Thoracic aorta (tissue), 2 donors: ENCODE results near the gene COMMD10. TPM values are rescaled to one million over a fixed set of nuclear protein-coding genes. Genes with fewer than 3 reads are reported as not detected.

Experiments
- ATAC-seq: fragments of 150-250 bp; one replicate; pipeline ENCODE4 v1.8.0; 2017; ENCODE audit warnings: low read depth; ENCODE audit not compliant: insufficient number of reproducible peaks, low FRiP score
- DNase-seq: peaks from one replicate; pipeline ENCODE4 v3.0.0-alpha.2; 2020; ENCODE audit warnings: low spot score
- H3K27ac ChIP-seq, 2 donors: fragments of 200-600 bp; sonication (generic); 1 replicate in 1 of 2; 2 replicates in 1 of 2; pipeline ENCODE4 v1.5.1; 2016; ENCODE audit warnings: mild to moderate bottlenecking in 2 of 2, moderate library complexity in 2 of 2
- H3K27me3 ChIP-seq: fragments of 200-600 bp; sonication (generic); replicated peaks from 2 replicates; pipeline ENCODE4 v1.6.0; 2016; ENCODE audit warnings: mild to moderate bottlenecking; ENCODE audit not compliant: insufficient read depth
- H3K36me3 ChIP-seq: fragments of 200-600 bp; sonication (generic); one replicate; pipeline ENCODE4 v1.5.1; 2016
- H3K4me1 ChIP-seq, 2 donors: fragments of 200-600 bp; sonication (generic); 1 replicate in 1 of 2; 2 replicates in 1 of 2; pipeline versions ENCODE4 v1.5.1 to v1.6.0; 2016; ENCODE audit warnings: low read depth in 2 of 2, mild to moderate bottlenecking in 1 of 2; ENCODE audit not compliant: control insufficient read depth in 1 of 2
- H3K4me3 ChIP-seq: fragments of 200-600 bp; sonication (generic); 2 replicates; pipeline ENCODE4 v1.5.1; 2016; ENCODE audit warnings: mild to moderate bottlenecking
- H3K9me3 ChIP-seq: fragments of 200-600 bp; sonication (generic); 2 replicates; pipeline ENCODE4 v1.5.1; 2016
- total RNA-seq, 2 donors: library from RNA; depleted of rRNA; stranded (reverse); fragments of >200 nt; gene quantifications; one replicate each; pipeline versions ENCODE4 v1.1.0 to v1.2.3, GENCODE V29; 2016
- TF ChIP-seq, protein P1 (sequence below): fragments of 200-600 bp; sonication (generic); IDR thresholded peaks from one replicate; pipeline ENCODE4 v1.5.1; 2019; ENCODE audit warnings: antibody characterized with exemption

COMMD10 gene
- total RNA-seq, 2 donors from 2014 or later: 12.6 to 21.6 TPM

- Histone ChIP-seq H3K27me3 (no peaks in the 10 kb centered on the region), H3K27ac (no peak overlapping the region), H3K4me1 (no peaks in the 10 kb centered on the region), H3K36me3 (peaks cover 29% of the 10 kb centered on the region), H3K4me3 (no peak overlapping the region), H3K9me3 (peaks cover 22% of the 10 kb centered on the region)
- DNase-seq (no peak), ATAC-seq (no peak)
- TF ChIP-seq, protein P1, sequence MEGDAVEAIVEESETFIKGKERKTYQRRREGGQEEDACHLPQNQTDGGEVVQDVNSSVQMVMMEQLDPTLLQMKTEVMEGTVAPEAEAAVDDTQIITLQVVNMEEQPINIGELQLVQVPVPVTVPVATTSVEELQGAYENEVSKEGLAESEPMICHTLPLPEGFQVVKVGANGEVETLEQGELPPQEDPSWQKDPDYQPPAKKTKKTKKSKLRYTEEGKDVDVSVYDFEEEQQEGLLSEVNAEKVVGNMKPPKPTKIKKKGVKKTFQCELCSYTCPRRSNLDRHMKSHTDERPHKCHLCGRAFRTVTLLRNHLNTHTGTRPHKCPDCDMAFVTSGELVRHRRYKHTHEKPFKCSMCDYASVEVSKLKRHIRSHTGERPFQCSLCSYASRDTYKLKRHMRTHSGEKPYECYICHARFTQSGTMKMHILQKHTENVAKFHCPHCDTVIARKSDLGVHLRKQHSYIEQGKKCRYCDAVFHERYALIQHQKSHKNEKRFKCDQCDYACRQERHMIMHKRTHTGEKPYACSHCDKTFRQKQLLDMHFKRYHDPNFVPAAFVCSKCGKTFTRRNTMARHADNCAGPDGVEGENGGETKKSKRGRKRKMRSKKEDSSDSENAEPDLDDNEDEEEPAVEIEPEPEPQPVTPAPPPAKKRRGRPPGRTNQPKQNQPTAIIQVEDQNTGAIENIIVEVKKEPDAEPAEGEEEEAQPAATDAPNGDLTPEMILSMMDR: no peak
Measured at GRCh38 chr5:116301110-116301509, 216.3 kb downstream of the COMMD10 start.

GRCh38 chr5:116303340-116303739, 218.5 kb downstream of the COMMD10 start:
- peaks cover 21% of the 10 kb centered on the region for H3K9me3 ChIP-seq
- no peak for ATAC-seq
- TF ChIP-seq, protein P1: no peak
- no peaks in the 10 kb centered on the region for H3K27me3 ChIP-seq
- no peak overlapping the region for H3K27ac ChIP-seq
- peaks cover 20% of the 10 kb centered on the region for H3K36me3 ChIP-seq
- DNase-seq: no peak
- no peak overlapping the region for H3K4me3 ChIP-seq
- no peaks in the 10 kb centered on the region for H3K4me1 ChIP-seq

GRCh38 chr5:116303810-116304209, 219.0 kb downstream of the COMMD10 start:
- Histone ChIP-seq H3K4me3 (no peak overlapping the region), H3K9me3 (peaks cover 18% of the 10 kb centered on the region), H3K4me1 (no peaks in the 10 kb centered on the region), H3K27ac (no peak overlapping the region), H3K27me3 (no peaks in the 10 kb centered on the region), H3K36me3 (peaks cover 20% of the 10 kb centered on the region)
- DNase-seq: no peak
- TF ChIP-seq, protein P1: no peak
- no peak for ATAC-seq

DNA sequence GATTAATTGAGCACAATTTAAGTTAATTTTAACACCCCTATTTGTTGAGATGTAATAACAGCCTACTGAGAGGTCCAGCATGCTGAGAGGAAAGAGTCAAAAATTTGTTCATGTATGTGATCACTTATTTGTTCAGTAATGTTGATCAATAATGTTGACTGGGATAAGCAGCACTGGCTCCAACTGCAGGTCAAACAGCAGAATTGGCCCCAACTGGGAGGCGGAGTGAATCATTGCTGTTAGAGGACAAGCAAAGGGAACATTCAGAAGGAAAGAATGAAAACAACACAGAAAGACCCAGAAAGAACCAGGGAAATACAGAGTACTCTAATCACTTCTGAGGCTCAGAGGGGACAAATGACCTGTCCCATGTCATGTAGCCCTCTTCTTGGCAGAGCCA, 221.1 kb downstream of the COMMD10 start:
- TF ChIP-seq, protein P1: no peak
- no peak for DNase-seq
- no peaks in the 10 kb centered on the region for H3K4me1 ChIP-seq
- H3K27ac ChIP-seq: no peak overlapping the region
- H3K27me3 ChIP-seq: no peaks in the 10 kb centered on the region
- no peak for ATAC-seq
- no peak overlapping the region for H3K4me3 ChIP-seq
- H3K36me3 ChIP-seq: peaks cover 20% of the 10 kb centered on the region
- peaks cover 29% of the 10 kb centered on the region for H3K9me3 ChIP-seq

DNA sequence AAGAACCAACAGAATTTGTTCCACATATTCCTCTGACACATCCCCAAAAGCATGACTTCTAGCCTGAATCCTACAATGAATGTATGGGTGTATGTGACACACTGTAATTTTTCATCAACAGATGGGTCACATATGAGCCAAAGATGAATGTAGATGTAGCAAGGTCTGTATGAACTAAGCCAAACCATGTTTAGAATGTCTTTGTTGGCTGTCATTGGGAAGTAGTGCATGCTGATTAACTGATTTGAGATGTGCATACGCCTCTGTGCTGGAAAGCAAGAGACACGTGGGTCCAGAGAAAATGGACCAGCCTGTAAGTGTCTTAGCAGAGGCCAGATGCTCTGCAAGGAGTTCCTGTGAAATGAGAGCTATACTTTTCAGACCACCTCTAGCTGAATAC, 222.0 kb downstream of the COMMD10 start:
- Histone ChIP-seq H3K4me1 (no peaks in the 10 kb centered on the region), H3K36me3 (peaks cover 20% of the 10 kb centered on the region), H3K4me3 (no peak overlapping the region), H3K27ac (no peak overlapping the region), H3K27me3 (no peaks in the 10 kb centered on the region), H3K9me3 (peaks cover 29% of the 10 kb centered on the region)
- ATAC-seq (no peak), DNase-seq (no peak)
- TF ChIP-seq, protein P1: no peak
